ENCODE data around the gene MED16. TPM values are rescaled to one million over a fixed set of nuclear protein-coding genes. Genes with fewer than 3 reads are reported as not detected.

Gene MED16
- total RNA-seq, 1 donor from 2014 or later, result 46.1 TPM

DNA sequence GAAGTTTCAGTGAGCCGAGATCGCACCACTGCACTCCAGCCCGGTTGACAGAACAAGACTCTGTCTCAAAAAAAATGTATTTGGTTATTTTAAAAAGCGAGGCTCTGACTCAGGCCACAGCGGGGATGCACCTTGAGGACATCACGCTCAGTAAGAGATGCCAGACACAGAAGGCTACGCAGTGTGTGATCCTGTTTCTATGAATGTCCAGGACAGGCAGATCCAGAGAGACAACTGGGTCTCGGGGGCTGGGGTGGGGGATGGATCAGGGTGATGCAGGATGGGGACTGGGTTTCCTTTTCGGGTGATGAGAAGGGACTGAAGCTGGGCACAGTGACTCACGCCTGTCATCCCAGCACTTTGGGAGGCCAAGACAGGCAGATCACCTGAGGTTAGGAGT, 5.4 kb downstream of the MED16 start:
- ATAC-seq, result no peak
- DNase-seq, result no peak
- Histone ChIP-seq H3K4me1 (peaks cover 5% of the 10 kb centered on the region), H3K9me3 (no peaks in the 10 kb centered on the region), H3K27me3 (ENCODE audit: low read depth) (no peaks in the 10 kb centered on the region), H3K4me3 (no peak overlapping the region), H3K27ac (no peak overlapping the region), H3K36me3 (peaks cover 76% of the 10 kb centered on the region)
- intact Hi-C loops (cut with DNase I), result no loop called here
- TF ChIP-seq, protein P1, sequence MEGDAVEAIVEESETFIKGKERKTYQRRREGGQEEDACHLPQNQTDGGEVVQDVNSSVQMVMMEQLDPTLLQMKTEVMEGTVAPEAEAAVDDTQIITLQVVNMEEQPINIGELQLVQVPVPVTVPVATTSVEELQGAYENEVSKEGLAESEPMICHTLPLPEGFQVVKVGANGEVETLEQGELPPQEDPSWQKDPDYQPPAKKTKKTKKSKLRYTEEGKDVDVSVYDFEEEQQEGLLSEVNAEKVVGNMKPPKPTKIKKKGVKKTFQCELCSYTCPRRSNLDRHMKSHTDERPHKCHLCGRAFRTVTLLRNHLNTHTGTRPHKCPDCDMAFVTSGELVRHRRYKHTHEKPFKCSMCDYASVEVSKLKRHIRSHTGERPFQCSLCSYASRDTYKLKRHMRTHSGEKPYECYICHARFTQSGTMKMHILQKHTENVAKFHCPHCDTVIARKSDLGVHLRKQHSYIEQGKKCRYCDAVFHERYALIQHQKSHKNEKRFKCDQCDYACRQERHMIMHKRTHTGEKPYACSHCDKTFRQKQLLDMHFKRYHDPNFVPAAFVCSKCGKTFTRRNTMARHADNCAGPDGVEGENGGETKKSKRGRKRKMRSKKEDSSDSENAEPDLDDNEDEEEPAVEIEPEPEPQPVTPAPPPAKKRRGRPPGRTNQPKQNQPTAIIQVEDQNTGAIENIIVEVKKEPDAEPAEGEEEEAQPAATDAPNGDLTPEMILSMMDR (IDR thresholded peaks at IDR 0.05), result no peak

- intact Hi-C loops (cut with DNase I), result no loop called here
- DNase-seq, result no peak
- Histone ChIP-seq H3K36me3 (peaks cover 81% of the 10 kb centered on the region), H3K27me3 (ENCODE audit: low read depth) (no peaks in the 10 kb centered on the region), H3K9me3 (no peaks in the 10 kb centered on the region), H3K27ac (no peak overlapping the region), H3K4me3 (no peak overlapping the region), H3K4me1 (peaks cover 3% of the 10 kb centered on the region)
- TF ChIP-seq, protein P1 (IDR thresholded peaks at IDR 0.05), result no peak
- ATAC-seq, result no peak
These were observed 5.9 kb downstream of the MED16 start for GRCh38 chr19:887072-887471.

DNA sequence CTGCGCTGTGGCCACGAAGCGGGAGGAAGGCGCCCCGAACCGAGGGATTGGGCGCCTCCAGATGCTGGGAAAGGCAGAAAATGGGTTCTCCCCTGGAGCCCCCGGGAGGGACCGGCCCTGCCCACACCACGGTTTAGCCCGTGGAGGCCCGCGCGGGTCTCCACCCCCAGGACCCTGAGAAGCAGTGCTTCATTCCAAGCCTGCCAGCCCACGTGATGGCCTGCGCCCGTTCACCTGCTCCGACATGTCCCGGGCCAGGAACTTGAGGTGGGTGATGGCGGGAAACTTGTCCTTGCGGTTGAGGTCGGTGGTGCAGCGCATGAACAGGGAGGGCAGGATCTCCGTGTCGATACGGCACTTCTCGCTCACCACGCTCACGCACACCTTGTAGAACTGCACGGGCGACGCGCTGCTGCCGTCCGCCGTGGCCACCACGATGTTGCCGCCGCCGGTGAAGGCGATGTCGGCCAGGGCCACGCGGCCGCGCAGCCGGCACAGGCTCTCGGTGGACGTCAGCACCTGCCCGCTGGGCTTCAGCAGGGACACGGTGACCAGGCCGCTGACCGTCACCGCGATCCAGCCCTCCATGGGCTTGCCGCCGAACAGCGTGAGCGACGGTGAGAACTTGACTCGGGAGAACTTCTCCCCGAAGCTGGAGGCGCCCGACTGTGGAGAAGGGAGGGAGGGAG, 7.3 kb downstream of the MED16 start:
- H3K27ac ChIP-seq, result no peak overlapping the region
- H3K9me3 ChIP-seq, result no peaks in the 10 kb centered on the region
- intact Hi-C loops (cut with DNase I), result no loop called here
- no peak for ATAC-seq
- H3K36me3 ChIP-seq, result peaks cover 91% of the 10 kb centered on the region
- DNase-seq, result no peak
- TF ChIP-seq, protein P1 (IDR thresholded peaks at IDR 0.05), result no peak
- no peaks in the 10 kb centered on the region for H3K27me3 ChIP-seq (ENCODE audit: low read depth)
- no peak overlapping the region for H3K4me3 ChIP-seq
- no peaks in the 10 kb centered on the region for H3K4me1 ChIP-seq

DNA sequence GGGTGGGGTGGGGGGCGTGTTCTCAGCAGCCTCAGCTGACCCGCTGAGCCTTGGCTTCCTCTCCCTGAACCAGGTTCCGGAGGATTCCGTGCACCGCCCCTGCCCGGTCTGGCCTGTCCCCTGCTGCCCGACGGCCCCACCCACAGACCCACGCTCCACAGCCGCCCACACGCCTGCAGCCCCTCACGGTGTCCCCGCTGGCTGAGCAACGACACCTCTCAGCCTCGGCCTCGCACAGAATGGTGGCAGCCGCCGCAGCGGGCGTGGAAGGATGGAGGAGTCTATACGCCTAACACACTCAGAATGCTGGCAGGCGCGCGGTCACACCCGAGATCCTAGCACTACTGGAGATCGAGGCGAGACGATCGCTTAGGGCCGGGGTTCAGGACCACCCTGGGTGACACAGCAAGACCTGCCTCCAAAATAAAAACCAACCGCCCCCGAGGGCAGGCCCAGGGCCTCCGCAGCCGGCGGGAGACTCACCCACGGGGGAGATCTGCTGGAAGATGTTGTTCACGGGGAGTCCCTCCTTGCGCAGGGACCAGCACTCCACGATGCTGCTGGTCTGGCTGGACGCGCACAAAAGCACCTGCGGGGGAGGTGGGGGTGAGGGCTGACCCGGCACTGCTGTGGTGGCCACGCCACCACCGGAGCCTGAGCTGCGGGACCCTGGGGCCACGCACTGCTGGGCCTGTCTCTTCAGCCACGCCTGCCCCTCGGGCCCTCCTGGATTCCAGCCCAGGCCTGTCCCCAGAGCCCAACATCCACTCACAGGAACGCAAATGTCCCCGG, 8.4 kb downstream of the MED16 start:
- DNase-seq (no peak), ATAC-seq (no peak)
- no peak overlapping the region for H3K4me3 ChIP-seq
- TF ChIP-seq, protein P1 (IDR thresholded peaks at IDR 0.05), result no peak
- peaks cover 88% of the 10 kb centered on the region for H3K36me3 ChIP-seq
- H3K27ac ChIP-seq, result no peak overlapping the region
- H3K4me1 ChIP-seq, result no peaks in the 10 kb centered on the region
- no peaks in the 10 kb centered on the region for H3K27me3 ChIP-seq (ENCODE audit: low read depth)
- intact Hi-C loops (cut with DNase I), result no loop called here
- no peaks in the 10 kb centered on the region for H3K9me3 ChIP-seq

GRCh38 chr19:883661-884211, 9.3 kb downstream of the MED16 start:
- H3K4me1 ChIP-seq, result no peaks in the 10 kb centered on the region
- intact Hi-C loops (cut with DNase I), result no loop called here
- H3K27ac ChIP-seq, result no peak overlapping the region
- H3K36me3 ChIP-seq, result peaks cover 83% of the 10 kb centered on the region
- TF ChIP-seq, protein P1 (IDR thresholded peaks at IDR 0.05), result no peak
- DNase-seq, result peak; percentile 67
- peak; percentile 66 to 92 for ATAC-seq
- no peaks in the 10 kb centered on the region for H3K9me3 ChIP-seq
- H3K4me3 ChIP-seq, result no peak overlapping the region
- no peaks in the 10 kb centered on the region for H3K27me3 ChIP-seq (ENCODE audit: low read depth)
